ENCODE data around the gene PAQR9. TPM values are rescaled to one million over a fixed set of nuclear protein-coding genes. Genes with fewer than 3 reads are reported as not detected.

The PAQR9 gene
- total and polyA plus RNA-seq, 9 of the 15 experiments (the other 6 are each of a cell fraction or from before 2014, with no cell fraction given) = 0.04 to 0.58 (median 0.22) TPM

- no peak for TF ChIP-seq C11orf30 (IDR thresholded peaks at IDR 0.05; ENCODE audit: low read depth)
These were observed 34.4 kb downstream of the PAQR9 start (continued) for GRCh38 chr3:142929109-142929508.

- ATAC-seq (no peak), FAIRE-seq (no peak), DNase-seq (ENCODE audit: extremely low read depth in 1 of 4, low spot score in 3 of 4) (no peak)
- H3K36me3 ChIP-seq (ENCODE audit: control insufficient read depth, insufficient read depth, low read length) = no peaks in the 10 kb centered on the region
- in situ Hi-C loops (cut with MboI) = no loop called here
- H3K9me3 ChIP-seq (replicated peaks; ENCODE audit: control insufficient read depth, insufficient read depth, low read depth, low read length) = peaks cover 2% of the 10 kb centered on the region; the same call in 1 of the 2 replicates
- H4K20me1 ChIP-seq (replicated peaks; ENCODE audit: control insufficient read depth, insufficient read depth, low read length) = no peaks in the 10 kb centered on the region
- no peaks in the 10 kb centered on the region for H3K9me1 ChIP-seq (ENCODE audit: control insufficient read depth, insufficient read depth, low read length)
- H3K79me2 ChIP-seq (ENCODE audit: control insufficient read depth, insufficient read depth, low read length) = no peaks in the 10 kb centered on the region
- no TSS peak for BruUV-seq (replicated peaks)
- no peak overlapping the region for H3K4me2 ChIP-seq (ENCODE audit: insufficient read depth, low read length)
- H3K27ac ChIP-seq (ENCODE audit: extremely low read depth, low read depth, low read length) = no peak overlapping the region
- no peak overlapping the region for H3K9ac ChIP-seq (ENCODE audit: insufficient read depth in 1 of 2, low read depth in 2 of 2, low read length in 2 of 2)
- no peaks in the 10 kb centered on the region for H3K27me3 ChIP-seq (ENCODE audit: control insufficient read depth in 2 of 2, insufficient read depth in 2 of 2, low read length in 2 of 2)
- ChIA-PET POLR2A (interaction anchor here (0.5 to 0.8 kb wide), 2 partner anchors 55 to 116 kb away, joined by 3 to 4 read pairs; no protein-coding TSS in a partner anchor), CTCF (ENCODE audit: low intra/inter-chr PET ratio) (no interaction called here)
- intact Hi-C loops (cut with micrococcal nuclease) = no loop called here
- H3K4me3 ChIP-seq = no peak overlapping the region
- 59% methylated on average over 3 of the region's 3 CpGs for WGBS (ENCODE audit: insufficient coverage, low coverage, missing lambda C conversion rate)
- no peak overlapping the region for H2AFZ ChIP-seq (ENCODE audit: low read depth, low read length)
- H3K4me1 ChIP-seq (replicated peaks in 1 of 2; ENCODE audit: control insufficient read depth in 2 of 2, insufficient read depth in 2 of 2, low read length in 2 of 2) = peaks cover 0 to 14% of the 10 kb centered on the region in 2 experiments; a peak in 4 of 5 replicates
- TF ChIP-seq SPI1 (IDR thresholded peaks at IDR 0.05; ENCODE audit: borderline replicate concordance, low read depth, low read length) (no peak), PHB2 (IDR thresholded peaks at IDR 0.05; ENCODE audit: low read depth) (no peak), KAT8 (IDR thresholded peaks at IDR 0.05; ENCODE audit: low read depth) (no peak), MTA3 (IDR thresholded peaks at IDR 0.05; ENCODE audit: borderline replicate concordance) (no peak), HOMEZ (CRISPR knock-in tag; IDR thresholded peaks at IDR 0.05) (no peak), MYC (IDR thresholded peaks at IDR 0.05; ENCODE audit: low read depth, low read length) (no peak), MYC (CRISPR knock-in tag; IDR thresholded peaks at IDR 0.05; ENCODE audit: borderline replicate concordance, low read depth) (no peak), CBFA2T3 (IDR thresholded peaks at IDR 0.05) (no peak), CHD2 (IDR thresholded peaks at IDR 0.05; ENCODE audit: low read depth, low read length) (no peak), REST (IDR thresholded peaks at IDR 0.05; ENCODE audit: borderline replicate concordance) (no peak), REST (CRISPR knock-in tag; IDR thresholded peaks at IDR 0.05; ENCODE audit: low read depth) (no peak)
These were observed 37.0 kb downstream of the PAQR9 start for GRCh38 chr3:142926368-142926944.

Data from K562 (cell line).